ENCODE data around the gene UNC5C.

GRCh38 chr4:95300304-95300703 is 248.5 kb downstream of the UNC5C start:
- TF ChIP-seq, protein P1, sequence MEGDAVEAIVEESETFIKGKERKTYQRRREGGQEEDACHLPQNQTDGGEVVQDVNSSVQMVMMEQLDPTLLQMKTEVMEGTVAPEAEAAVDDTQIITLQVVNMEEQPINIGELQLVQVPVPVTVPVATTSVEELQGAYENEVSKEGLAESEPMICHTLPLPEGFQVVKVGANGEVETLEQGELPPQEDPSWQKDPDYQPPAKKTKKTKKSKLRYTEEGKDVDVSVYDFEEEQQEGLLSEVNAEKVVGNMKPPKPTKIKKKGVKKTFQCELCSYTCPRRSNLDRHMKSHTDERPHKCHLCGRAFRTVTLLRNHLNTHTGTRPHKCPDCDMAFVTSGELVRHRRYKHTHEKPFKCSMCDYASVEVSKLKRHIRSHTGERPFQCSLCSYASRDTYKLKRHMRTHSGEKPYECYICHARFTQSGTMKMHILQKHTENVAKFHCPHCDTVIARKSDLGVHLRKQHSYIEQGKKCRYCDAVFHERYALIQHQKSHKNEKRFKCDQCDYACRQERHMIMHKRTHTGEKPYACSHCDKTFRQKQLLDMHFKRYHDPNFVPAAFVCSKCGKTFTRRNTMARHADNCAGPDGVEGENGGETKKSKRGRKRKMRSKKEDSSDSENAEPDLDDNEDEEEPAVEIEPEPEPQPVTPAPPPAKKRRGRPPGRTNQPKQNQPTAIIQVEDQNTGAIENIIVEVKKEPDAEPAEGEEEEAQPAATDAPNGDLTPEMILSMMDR (IDR thresholded peaks at IDR 0.05) = no peak
- no peak for TF ChIP-seq EP300 (IDR thresholded peaks at IDR 0.05)

All from tibial nerve (tissue), 4 donors.